ENCODE results near the gene NTM.
"Not testable (repeated sequence)": the region's sequence is repeated elsewhere in the genome, so short reads cannot be mapped to it uniquely, and the experiment has no call there.

NTM gene

DNA sequence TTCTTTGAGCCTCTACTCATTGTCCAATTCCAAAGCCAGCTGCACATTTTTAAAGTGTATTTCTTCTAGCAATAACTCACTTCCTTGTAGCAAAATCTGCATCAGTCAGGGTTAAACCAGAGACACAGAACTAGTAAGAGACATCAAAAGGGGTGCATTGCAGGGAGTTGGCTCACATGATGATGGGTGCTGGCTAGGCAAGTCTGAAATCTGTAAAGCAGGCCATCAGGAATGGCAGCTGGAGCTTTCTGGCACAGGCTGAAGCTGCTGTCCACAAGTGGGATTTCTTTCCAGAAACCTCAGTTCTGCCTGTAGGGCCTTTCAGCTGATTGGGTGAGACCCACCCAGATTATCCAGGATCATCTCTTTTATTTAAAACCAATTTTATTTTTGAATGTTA is 698.1 kb downstream of the NTM start:
- Mint-ChIP-seq H3K4me3 (no peak overlapping the region), H3K9me3 (peaks cover 9% of the 10 kb centered on the region), H3K4me1 (no peaks in the 10 kb centered on the region), H3K27me3 (no peaks in the 10 kb centered on the region), H3K27ac (no peak overlapping the region), H3K36me3 (no peaks in the 10 kb centered on the region)

DNA sequence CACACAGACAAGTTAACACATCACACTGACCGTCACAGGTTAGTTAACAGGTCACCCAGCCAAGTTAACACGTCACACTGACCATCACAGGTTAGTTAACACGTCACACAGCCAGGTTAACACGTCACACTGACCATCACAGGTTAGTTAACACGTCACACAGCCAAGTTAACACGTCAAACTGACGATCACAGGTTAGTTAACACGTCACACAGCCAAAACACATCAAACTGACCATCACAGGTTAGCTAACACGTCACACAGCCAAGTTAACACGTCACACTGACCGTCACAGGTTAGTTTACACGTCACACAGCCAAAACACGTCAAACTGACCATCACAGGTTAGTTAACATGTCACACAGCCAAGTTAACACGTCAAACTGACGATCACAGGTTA is 699.2 kb downstream of the NTM start:
- H3K9me3 Mint-ChIP-seq, H3K4me3 Mint-ChIP-seq, H3K4me1 Mint-ChIP-seq, H3K27me3 Mint-ChIP-seq, H3K36me3 Mint-ChIP-seq, H3K27ac Mint-ChIP-seq: not testable (repeated sequence)

DNA sequence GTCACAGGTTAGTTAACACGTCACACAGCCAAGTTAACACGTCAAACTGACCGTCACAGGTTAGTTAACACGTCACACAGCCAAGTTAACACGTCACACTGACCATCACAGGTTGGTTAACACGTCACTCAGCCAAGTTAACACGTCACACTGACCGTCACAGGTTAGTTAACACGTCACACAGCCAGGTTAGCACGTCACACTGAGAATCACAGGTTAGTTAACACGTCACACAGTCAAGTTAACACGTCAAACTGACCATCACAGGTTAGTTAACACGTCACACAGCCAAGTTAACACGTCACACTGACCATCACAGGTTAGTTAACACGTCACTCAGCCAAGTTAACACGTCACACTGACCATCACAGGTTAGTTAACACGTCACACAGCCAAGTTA is 700.5 kb downstream of the NTM start:
- not testable (repeated sequence) for H3K27ac Mint-ChIP-seq, H3K9me3 Mint-ChIP-seq, H3K4me3 Mint-ChIP-seq, H3K4me1 Mint-ChIP-seq, H3K36me3 Mint-ChIP-seq, H3K27me3 Mint-ChIP-seq

DNA sequence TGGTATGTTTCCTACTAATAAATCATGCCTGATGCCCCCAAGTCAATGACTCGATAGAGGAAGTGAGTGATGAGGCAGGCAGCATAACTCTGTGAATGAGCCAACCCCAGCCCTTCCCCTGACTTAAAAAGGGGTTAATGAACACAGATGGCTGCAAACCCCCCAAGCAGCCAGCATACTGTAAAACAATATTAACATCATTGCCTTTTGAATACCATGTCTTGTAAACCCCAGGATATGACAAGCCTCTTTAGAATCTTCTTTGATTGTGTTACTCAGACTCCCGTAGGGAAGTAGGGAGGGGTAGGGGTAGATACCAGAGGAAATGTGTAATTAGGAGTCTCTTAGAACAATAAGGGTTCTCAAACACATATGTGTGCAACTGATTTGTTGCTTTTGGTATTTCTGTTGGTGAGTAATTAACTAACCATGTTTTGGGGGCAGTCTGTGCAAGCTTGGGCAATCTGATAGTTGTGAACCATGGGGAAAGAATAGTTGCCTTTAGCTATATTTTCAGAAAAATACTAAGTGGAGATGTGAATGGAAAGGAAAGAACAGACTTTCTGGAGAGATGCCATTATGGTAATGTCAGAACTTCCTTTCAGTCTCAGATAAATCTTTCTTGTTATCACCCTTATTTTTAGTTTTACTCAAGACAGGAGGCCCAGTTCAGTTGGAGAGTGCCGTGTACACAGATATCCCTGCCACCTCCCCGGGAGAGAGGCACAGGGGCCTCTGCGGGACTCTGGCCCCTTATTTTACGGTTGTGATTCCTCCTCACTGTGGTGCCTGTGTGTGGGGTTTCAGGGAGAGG is 701.8 kb downstream of the NTM start:
- Mint-ChIP-seq H3K27me3 (no peaks in the 10 kb centered on the region), H3K4me3 (no peak overlapping the region), H3K9me3 (peaks cover 5% of the 10 kb centered on the region), H3K36me3 (no peaks in the 10 kb centered on the region), H3K4me1 (no peaks in the 10 kb centered on the region), H3K27ac (no peak overlapping the region)

DNA sequence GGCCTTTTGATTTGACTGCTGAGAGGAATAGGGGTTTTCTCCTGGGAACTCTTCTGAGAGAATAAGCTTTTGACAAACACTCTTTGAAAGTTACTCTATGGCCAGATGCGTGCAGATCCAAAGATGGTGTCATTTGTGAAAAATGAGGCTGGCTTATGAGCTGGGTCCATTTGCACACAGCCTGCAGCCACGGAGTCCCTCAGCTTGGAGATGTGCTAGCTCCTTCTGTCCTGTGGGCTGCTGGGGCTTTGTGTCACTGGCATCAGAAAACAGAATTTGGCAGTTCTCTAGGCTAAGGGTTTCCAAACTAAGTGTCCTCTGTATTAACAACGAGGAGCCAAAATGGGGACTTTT is 702.4 kb downstream of the NTM start:
- Mint-ChIP-seq H3K9me3 (peaks cover 5% of the 10 kb centered on the region), H3K4me1 (no peaks in the 10 kb centered on the region), H3K4me3 (no peak overlapping the region), H3K36me3 (no peaks in the 10 kb centered on the region), H3K27me3 (no peaks in the 10 kb centered on the region), H3K27ac (no peak overlapping the region)

DNA sequence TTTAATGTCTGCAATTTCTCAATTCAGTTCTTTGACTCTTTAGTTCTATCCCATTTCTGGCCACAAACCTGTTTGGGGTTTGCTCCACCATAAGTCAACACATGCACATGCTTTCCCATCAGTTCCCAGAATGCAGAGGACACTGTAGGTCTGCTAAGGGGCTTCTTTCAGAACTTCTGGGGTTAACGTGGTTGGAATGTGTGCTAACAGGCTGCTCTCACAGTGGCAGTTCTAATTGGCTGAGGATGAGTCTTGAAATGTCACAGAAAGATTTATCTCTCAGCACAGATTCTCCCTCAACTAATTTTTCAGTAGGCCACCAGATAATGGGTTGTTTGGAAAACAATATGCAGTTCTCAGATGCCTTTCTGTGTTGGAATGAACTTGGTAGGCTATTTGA is 703.4 kb downstream of the NTM start:
- H3K4me3 Mint-ChIP-seq: no peak overlapping the region
- no peaks in the 10 kb centered on the region for H3K36me3 Mint-ChIP-seq
- no peak overlapping the region for H3K27ac Mint-ChIP-seq
- peaks cover 5% of the 10 kb centered on the region for H3K9me3 Mint-ChIP-seq
- H3K4me1 Mint-ChIP-seq: no peaks in the 10 kb centered on the region
- H3K27me3 Mint-ChIP-seq: no peaks in the 10 kb centered on the region

DNA sequence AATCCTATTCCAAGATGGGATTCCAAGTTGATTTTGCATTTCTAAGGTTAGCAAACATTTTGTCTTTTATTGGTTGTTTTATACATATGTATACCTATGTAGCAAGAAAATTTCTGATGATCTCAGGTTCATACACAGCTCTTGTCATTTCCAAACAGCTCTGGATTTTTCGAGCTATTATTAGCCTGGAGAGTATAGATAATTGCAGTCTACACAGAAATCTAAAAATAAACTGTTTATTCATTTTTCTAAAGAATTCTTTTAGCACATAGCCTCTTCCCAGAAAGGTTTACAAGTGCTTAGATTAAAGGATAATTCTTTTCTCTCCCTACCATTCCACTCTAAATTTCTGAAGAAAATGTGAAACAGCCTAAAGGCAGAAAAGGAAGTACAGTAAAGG is 705.0 kb downstream of the NTM start:
- Mint-ChIP-seq H3K27me3 (no peaks in the 10 kb centered on the region), H3K9me3 (peaks cover 5% of the 10 kb centered on the region), H3K4me1 (no peaks in the 10 kb centered on the region), H3K27ac (no peak overlapping the region), H3K36me3 (no peaks in the 10 kb centered on the region), H3K4me3 (no peak overlapping the region)

DNA sequence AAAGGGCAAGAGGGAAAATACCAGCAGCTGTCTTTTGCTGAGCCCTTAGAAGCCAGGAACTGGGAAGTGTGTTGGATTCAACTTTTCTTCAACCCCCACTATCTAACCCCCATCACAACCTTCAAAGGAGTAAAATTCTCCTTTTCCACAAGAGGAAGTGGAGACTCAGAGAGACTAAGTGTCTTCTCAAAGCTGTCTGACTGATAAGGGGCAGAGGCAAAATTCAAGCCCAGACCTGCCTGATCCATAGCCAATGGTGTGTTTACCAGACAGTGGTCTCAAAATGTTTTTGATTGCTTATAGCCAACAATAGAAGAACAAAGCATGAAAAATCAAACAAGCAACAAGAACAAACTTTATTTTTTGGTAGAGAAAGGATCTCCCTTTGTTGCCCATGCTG is 707.0 kb downstream of the NTM start:
- Mint-ChIP-seq H3K4me3 (no peak overlapping the region), H3K27me3 (no peaks in the 10 kb centered on the region), H3K9me3 (peaks cover 5% of the 10 kb centered on the region), H3K27ac (no peak overlapping the region), H3K36me3 (no peaks in the 10 kb centered on the region), H3K4me1 (no peaks in the 10 kb centered on the region)

DNA sequence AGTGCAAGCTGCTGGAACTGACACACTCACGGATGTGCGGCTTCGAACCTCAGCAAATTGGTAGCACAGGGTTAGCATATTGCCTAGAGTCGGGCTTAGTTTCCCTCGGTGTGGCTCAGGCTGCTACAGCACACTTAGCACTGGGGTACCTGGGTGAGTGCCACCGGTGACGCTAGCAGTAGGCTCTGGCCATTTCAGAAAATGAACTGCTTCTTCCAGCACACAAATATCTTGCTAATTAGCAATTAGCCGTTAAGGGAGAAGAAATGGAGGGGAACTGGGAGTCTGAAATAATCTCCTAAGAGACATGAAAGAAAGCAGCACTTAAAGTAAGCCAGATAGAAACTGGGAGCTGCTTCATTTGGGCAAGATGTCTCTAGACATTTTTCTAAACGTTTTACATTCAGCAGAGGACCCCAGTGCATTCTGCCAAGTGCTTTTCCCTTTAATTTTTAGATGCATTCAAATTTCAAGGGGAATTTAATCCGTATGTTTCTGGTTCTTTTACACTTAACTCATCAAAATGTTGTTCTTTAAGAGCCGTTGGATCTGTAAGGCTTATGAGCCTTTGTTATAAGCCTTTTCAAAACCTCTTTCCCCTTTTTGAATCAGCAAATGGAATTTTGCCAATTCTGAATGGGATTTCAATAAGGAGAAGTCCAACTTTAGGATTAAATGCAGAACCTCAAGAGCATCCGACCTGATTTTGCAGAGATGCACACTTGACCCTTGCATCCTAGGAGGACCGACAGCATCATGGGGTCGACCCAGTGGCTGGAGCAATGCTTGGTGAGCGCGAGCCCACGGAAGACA is 708.1 kb downstream of the NTM start:
- Mint-ChIP-seq H3K4me3 (no peak overlapping the region), H3K27me3 (no peaks in the 10 kb centered on the region), H3K27ac (no peak overlapping the region), H3K9me3 (peaks cover 5% of the 10 kb centered on the region), H3K4me1 (no peaks in the 10 kb centered on the region), H3K36me3 (no peaks in the 10 kb centered on the region)

DNA sequence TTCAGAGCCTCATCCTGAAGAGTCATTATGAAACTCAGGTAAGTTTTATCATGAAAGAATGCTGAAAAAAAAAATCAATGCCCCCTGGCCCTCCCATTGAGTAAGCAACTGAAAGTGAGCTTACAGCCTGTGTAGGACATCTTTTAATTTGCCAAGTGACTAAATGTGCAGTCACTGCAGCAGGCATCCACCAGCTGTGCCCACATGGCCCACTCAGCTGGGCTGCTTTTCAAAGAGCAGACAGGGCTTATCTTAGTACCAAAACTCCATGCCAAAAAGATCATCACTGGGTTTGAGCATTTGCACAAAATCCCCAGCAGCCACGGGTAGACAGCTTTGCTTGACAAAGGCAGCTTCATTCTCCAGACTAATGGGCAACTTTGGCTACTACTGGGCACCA is 709.7 kb downstream of the NTM start:
- H3K27me3 Mint-ChIP-seq: no peaks in the 10 kb centered on the region

DNA sequence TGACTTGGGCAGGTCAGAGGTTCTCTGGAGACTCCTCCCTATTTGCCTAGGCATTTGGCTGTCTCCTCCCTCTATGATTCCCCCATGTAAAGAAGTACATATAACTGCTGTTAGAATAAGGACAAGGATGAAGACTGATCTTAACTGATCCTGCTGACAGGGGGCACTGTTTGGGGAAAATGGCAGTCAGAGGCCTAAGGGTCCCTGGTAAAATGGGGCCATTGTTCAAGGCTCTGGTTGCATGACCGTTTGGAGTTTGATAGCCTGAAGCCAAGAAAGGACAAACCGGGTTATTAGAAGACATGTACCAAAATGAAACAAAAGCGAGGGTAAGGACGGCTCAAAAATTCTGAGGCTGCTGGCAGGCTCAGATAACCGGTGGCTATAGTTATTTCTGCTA is 712.2 kb downstream of the NTM start:
- no peaks in the 10 kb centered on the region for H3K27me3 Mint-ChIP-seq
- no peaks in the 10 kb centered on the region for H3K4me1 Mint-ChIP-seq
- H3K27ac Mint-ChIP-seq: no peak overlapping the region
- H3K36me3 Mint-ChIP-seq: no peaks in the 10 kb centered on the region
- H3K9me3 Mint-ChIP-seq: no peaks in the 10 kb centered on the region
- no peak overlapping the region for H3K4me3 Mint-ChIP-seq

More for the DNA sequence above, 709.7 kb downstream of the NTM start:
- Mint-ChIP-seq H3K4me3 (no peak overlapping the region), H3K27ac (no peak overlapping the region), H3K4me1 (no peaks in the 10 kb centered on the region), H3K9me3 (no peaks in the 10 kb centered on the region), H3K36me3 (no peaks in the 10 kb centered on the region)

DNA sequence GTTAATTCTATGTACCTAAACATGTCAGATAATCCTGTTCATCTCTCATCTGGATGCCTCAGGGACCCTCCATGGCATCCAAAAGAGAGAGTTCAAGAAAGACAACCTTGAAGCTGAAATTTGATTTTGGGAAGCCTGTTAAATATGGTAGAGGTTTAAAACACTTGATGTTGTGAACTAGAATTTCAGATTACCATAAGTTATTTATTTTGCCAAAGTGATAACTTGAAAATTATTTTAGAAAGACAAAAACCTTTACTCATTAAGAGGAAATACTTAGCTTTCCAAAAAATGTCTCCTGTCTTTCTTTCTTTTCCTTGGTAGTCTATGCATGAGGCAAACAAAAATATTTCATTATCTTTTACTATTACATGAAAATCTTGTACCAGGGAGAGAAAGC is 714.0 kb downstream of the NTM start:
- Mint-ChIP-seq H3K9me3 (no peaks in the 10 kb centered on the region), H3K27ac (no peak overlapping the region), H3K4me1 (no peaks in the 10 kb centered on the region), H3K36me3 (no peaks in the 10 kb centered on the region), H3K4me3 (no peak overlapping the region), H3K27me3 (no peaks in the 10 kb centered on the region)

DNA sequence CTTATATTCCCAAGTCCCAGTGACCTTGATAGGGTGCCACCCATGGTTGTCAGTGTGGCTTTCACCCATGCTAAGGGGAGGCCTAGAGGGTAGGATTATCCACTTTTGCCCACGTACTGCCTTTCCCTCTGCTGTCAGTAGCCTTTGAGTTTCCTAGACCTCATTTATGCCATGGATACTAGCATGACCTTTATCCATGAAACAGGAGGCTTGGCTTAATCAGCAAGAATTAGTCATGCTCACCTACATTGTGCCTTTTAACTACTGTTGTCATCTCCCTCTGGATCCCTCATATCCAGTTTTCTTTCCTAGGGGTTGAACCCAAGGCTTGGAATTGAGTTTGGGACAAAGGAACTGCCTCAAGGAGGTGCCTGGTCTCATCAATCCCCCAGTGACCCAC is 716.7 kb downstream of the NTM start:
- no peaks in the 10 kb centered on the region for H3K36me3 Mint-ChIP-seq
- H3K4me3 Mint-ChIP-seq: no peak overlapping the region
- H3K27me3 Mint-ChIP-seq: no peaks in the 10 kb centered on the region
- no peaks in the 10 kb centered on the region for H3K4me1 Mint-ChIP-seq
- peaks cover 10% of the 10 kb centered on the region for H3K9me3 Mint-ChIP-seq
- no peak overlapping the region for H3K27ac Mint-ChIP-seq

DNA sequence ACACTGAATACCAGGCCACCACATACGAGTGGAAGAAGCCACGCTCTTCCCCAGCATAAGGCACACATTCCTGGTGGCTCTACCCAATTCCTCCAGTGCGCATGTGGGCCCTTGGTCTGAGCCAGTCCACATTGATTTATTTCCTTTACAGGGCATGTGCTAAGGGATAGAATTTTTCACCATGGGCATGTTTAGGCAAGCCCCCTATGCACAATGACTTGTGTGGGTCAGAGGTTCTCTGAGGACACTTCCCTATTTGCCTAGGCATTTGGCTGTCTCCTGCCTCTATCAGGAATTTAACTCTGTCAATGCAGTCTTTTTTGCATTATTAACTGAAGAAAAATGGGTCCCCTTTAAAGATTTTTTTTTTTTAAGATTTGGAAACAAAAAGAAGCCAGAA is 718.1 kb downstream of the NTM start:
- Mint-ChIP-seq H3K9me3 (peaks cover 14% of the 10 kb centered on the region), H3K4me3 (no peak overlapping the region), H3K4me1 (no peaks in the 10 kb centered on the region), H3K36me3 (no peaks in the 10 kb centered on the region), H3K27me3 (no peaks in the 10 kb centered on the region), H3K27ac (no peak overlapping the region)

DNA sequence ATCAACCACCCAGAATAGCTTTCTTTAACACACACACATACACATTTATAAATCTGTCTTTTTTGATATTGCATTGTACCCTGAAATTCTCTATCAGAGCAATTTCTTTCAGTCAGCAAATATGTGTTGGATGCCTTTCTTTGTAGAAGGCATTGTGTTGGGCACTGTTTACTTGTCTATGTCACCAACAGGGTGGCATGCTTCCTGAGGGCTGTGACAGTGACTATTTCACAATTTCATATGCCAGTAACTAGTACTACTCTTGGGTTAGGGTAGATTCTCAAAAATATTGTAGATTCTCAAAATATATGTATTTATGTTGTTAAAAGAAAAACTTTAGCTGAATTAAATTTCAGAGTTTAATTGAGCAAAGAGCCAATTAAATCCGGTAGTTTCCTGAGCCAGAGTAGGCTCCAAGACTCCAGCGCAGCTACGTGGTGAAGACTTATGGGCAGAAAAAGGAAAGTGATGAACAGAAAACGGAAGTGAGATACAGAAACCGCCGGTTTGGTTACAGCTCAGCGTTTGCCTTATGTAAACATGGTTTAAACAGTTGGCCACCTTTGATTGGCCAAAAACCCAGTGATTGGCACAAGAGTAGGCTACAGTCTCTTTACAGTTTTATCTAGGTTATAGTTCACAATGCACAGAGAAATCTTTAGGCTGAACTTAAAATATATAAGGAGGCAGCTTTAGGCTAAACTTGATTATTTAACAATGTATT is 723.3 kb downstream of the NTM start:
- H3K27ac Mint-ChIP-seq: no peak overlapping the region
- no peak overlapping the region for H3K4me3 Mint-ChIP-seq
- no peaks in the 10 kb centered on the region for H3K4me1 Mint-ChIP-seq
- H3K36me3 Mint-ChIP-seq: no peaks in the 10 kb centered on the region
- H3K27me3 Mint-ChIP-seq: no peaks in the 10 kb centered on the region
- peaks cover 14% of the 10 kb centered on the region for H3K9me3 Mint-ChIP-seq

DNA sequence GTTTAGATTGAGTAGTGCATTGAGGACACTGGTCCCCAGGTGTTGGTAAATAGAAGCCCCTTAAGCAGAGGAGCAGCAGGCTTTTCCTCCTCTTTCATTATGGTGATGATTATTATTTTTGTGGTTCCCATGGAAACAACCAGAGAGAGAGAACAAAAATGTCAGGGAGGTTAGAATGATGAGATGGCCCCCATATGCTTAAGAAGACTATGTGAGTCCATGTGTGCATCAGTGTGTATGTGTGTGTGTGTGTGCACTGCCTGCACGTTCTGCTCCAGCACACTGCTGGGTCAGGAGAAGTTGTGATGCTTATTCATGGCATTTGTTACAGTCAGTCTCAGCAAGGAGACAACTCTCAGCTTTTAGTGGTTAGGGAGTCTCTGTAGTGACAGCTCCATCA is 724.2 kb downstream of the NTM start:
- peaks cover 14% of the 10 kb centered on the region for H3K9me3 Mint-ChIP-seq
- no peaks in the 10 kb centered on the region for H3K27me3 Mint-ChIP-seq
- no peak overlapping the region for H3K27ac Mint-ChIP-seq
- H3K4me1 Mint-ChIP-seq: no peaks in the 10 kb centered on the region
- H3K4me3 Mint-ChIP-seq: no peak overlapping the region
- H3K36me3 Mint-ChIP-seq: no peaks in the 10 kb centered on the region
